GM19239 (cell line): Measurements from ENCODE around the gene RBFOX2.
"Not testable (repeated sequence)": the region's sequence is repeated elsewhere in the genome, so short reads cannot be mapped to it uniquely, and the experiment has no call there.

Experiments used
- DNase-seq: peaks from one replicate; pipeline ENCODE4 v3.0.0; 2011; ENCODE audit warnings: low spot score; ENCODE audit not compliant: insufficient read length
- FAIRE-seq: peaks from 2 replicates; lab custom pipeline; 2011; peaks lifted over from hg19 to GRCh38; lab: Jason Lieb, UNC

RBFOX2 gene

GRCh38 chr22:36028646-36029405 lies at the start of gene RBFOX2:
TSS of gene RBFOX2 (minus strand) at chr22:36028824. CDS start at chr22:36028425, 399 bp downstream.
- no peak for FAIRE-seq
- peak; percentile 80 for DNase-seq

GRCh38 chr22:36077271-36077670 lies 48.6 kb upstream of the RBFOX2 start:
- no peak for DNase-seq
- no peak for FAIRE-seq

GRCh38 chr22:36075724-36076123 lies 47.1 kb upstream of the RBFOX2 start:
- no peak for FAIRE-seq
- DNase-seq: no peak

- FAIRE-seq (no peak), DNase-seq (no peak)
Measured at GRCh38 chr22:36075230-36075629, 46.6 kb upstream of the RBFOX2 start.

- no peak for FAIRE-seq
- no peak for DNase-seq
Measured at GRCh38 chr22:36073476-36073875, 44.9 kb upstream of the RBFOX2 start.

- FAIRE-seq, DNase-seq: not testable (repeated sequence)
Measured at GRCh38 chr22:36070645-36071044, 42.0 kb upstream of the RBFOX2 start.

- FAIRE-seq: no peak
- DNase-seq: no peak
Measured at GRCh38 chr22:36069368-36069767, 40.7 kb upstream of the RBFOX2 start.

GRCh38 chr22:36068776-36069344 lies 40.2 kb upstream of the RBFOX2 start:
- FAIRE-seq (no peak), DNase-seq (no peak)

- no peak for FAIRE-seq
- no peak for DNase-seq
Measured at GRCh38 chr22:36067235-36067558, 38.6 kb upstream of the RBFOX2 start.

GRCh38 chr22:36065775-36066544 lies 37.3 kb upstream of the RBFOX2 start:
- FAIRE-seq (peak; percentile 4), DNase-seq (peak; percentile 39)

- FAIRE-seq (no peak), DNase-seq (no peak)
Measured at GRCh38 chr22:36065462-36065774, 36.8 kb upstream of the RBFOX2 start.

- DNase-seq: no peak
- no peak for FAIRE-seq
Measured at GRCh38 chr22:36064358-36064757, 35.7 kb upstream of the RBFOX2 start.

- no peak for DNase-seq
- FAIRE-seq: no peak
Measured at GRCh38 chr22:36056980-36057379, 28.4 kb upstream of the RBFOX2 start.

GRCh38 chr22:36055376-36056295 lies 27.0 kb upstream of the RBFOX2 start:
- FAIRE-seq: no peak

GRCh38 chr22:36054446-36054845 lies 25.8 kb upstream of the RBFOX2 start:
- not testable (repeated sequence) for DNase-seq, FAIRE-seq

More at GRCh38 chr22:36055376-36056295, 27.0 kb upstream of the RBFOX2 start:
- no peak for DNase-seq

GRCh38 chr22:36053242-36054147 lies 24.9 kb upstream of the RBFOX2 start:
- FAIRE-seq (no peak), DNase-seq (no peak)

- DNase-seq: no peak
- no peak for FAIRE-seq
Measured at GRCh38 chr22:36052505-36052941, 23.9 kb upstream of the RBFOX2 start.

- no peak for FAIRE-seq
- DNase-seq: no peak
Measured at GRCh38 chr22:36049678-36049997, 21.0 kb upstream of the RBFOX2 start.

GRCh38 chr22:36048911-36049677 lies 20.5 kb upstream of the RBFOX2 start:
- FAIRE-seq (no peak), DNase-seq (no peak)
